Fibroblast of the aortic adventitia (primary cell): ENCODE measurements around the gene CFDP1. TPM values are rescaled to one million over a fixed set of nuclear protein-coding genes. Genes with fewer than 3 reads are reported as not detected.

Experiments used
- DNase-seq: peaks from one replicate; pipeline ENCODE4 v3.0.0-alpha.2; 2010; ENCODE audit warnings: low read depth
- H3K4me3 ChIP-seq: 2 replicates; pipeline ENCODE4 v1.5.1; 2011; ENCODE audit warnings: low read depth, mild to moderate bottlenecking, control low read depth, low read length, moderate library complexity
- total RNA-seq: library from RNA; depleted of rRNA; stranded (reverse); fragments of >200 nt; gene quantifications from 2 replicates; pipeline ENCODE4 v1.2.3, GENCODE V29; 2012; ENCODE audit warnings: low replicate concordance
- TF ChIP-seq, protein P1 (sequence below): IDR thresholded peaks from 2 replicates; pipeline ENCODE4 v1.5.1; 2011; ENCODE audit warnings: mild to moderate bottlenecking, low read length, control low read depth, inconsistent platforms; ENCODE audit not compliant: insufficient read depth

Gene CFDP1
- 47.0 and 108 TPM in 2 replicates for total RNA-seq

GRCh38 chr16:75432828-75433731 is at the start of gene CFDP1:
CFDP1 (minus strand) TSS chr16:75433503; CDS start chr16:75433352, 151 bp downstream.
- DNase-seq: peak; percentile 94
- TF ChIP-seq, protein P1, sequence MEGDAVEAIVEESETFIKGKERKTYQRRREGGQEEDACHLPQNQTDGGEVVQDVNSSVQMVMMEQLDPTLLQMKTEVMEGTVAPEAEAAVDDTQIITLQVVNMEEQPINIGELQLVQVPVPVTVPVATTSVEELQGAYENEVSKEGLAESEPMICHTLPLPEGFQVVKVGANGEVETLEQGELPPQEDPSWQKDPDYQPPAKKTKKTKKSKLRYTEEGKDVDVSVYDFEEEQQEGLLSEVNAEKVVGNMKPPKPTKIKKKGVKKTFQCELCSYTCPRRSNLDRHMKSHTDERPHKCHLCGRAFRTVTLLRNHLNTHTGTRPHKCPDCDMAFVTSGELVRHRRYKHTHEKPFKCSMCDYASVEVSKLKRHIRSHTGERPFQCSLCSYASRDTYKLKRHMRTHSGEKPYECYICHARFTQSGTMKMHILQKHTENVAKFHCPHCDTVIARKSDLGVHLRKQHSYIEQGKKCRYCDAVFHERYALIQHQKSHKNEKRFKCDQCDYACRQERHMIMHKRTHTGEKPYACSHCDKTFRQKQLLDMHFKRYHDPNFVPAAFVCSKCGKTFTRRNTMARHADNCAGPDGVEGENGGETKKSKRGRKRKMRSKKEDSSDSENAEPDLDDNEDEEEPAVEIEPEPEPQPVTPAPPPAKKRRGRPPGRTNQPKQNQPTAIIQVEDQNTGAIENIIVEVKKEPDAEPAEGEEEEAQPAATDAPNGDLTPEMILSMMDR: no peak
- H3K4me3 ChIP-seq: peak within 1 kb of the TSS; percentile 95

GRCh38 chr16:75482434-75483205 is 49.3 kb upstream of the CFDP1 start:
- TF ChIP-seq, protein P1: no peak
- no peak for DNase-seq
- H3K4me3 ChIP-seq: no peak overlapping the region

GRCh38 chr16:75481475-75481874 is 48.2 kb upstream of the CFDP1 start:
- no peak overlapping the region for H3K4me3 ChIP-seq
- no peak for DNase-seq
- TF ChIP-seq, protein P1: no peak

- TF ChIP-seq, protein P1: no peak
- H3K4me3 ChIP-seq: no peak overlapping the region
- no peak for DNase-seq
Measured at GRCh38 chr16:75479421-75479990, 46.2 kb upstream of the CFDP1 start.

DNA sequence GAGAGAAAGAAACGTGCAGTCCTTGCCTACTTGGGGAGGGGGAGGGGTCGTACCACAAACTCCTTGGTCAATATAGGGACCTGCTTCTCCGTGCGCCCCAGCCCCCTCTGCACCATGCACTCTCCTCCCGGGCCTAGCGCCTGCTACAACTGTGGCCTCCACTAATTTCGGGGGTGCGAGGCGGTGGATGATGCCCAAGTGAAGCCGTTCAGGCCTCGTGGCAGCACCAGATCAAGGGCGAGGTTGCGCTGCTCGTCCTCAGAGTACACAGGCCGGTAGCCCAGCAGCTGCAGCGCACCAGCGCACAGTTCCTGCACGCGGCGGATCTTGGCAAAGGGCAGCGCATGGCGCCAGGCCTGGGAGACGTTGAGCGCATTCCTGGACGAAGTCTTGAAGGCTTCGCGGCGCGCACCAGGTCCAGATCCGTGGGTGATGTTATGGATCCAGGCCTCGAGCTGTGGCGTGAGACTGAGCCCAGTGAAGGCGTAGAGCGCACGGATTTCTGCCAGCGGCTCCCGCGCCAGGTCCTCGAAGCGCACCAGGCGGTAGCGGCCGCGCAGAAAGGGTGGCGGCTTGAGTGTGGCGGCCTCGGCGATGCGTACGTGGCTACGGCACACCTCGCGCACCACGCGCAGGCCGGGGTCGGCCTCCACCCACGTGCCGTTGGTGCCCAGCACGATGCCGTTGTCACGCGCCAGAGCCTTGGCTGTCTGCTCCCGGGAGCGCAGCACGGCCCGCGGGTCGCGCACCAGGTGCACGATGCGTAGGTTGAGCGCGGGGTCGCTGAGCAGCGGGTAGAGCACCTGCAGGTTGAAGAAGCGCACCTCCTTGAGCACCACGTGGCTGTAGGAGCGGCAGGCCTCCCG is 45.4 kb upstream of the CFDP1 start:
- H3K4me3 ChIP-seq: no peak overlapping the region
- TF ChIP-seq, protein P1: no peak
- no peak for DNase-seq
